K562 (cell line): ENCODE measurements around the gene OR10A3. TPM values are rescaled to one million over a fixed set of nuclear protein-coding genes. Genes with fewer than 3 reads are reported as not detected.

Experiments
- ARID1B ChIP-seq: fragments of 450-650 bp; IDR thresholded peaks from 2 replicates; pipeline ENCODE4 v1.6.1; 2016; ENCODE audit warnings: antibody characterized with exemption, mild to moderate bottlenecking, inconsistent platforms
- MBD1 ChIP-seq: fragments of 250-450 bp; sonication (Bioruptor Pico); IDR thresholded peaks from 2 replicates; pipeline ENCODE4 v1.8.0; 2022; ENCODE audit warnings: inconsistent platforms
- RFX5 ChIP-seq: IDR thresholded peaks from 2 replicates; pipeline ENCODE4 v1.6.1; 2011; ENCODE audit warnings: low read depth, mild to moderate bottlenecking, improper control_type of control experiment, low read length
- TCF7L2 ChIP-seq: fragments of 150-350 bp; IDR thresholded peaks from 2 replicates; pipeline ENCODE4 v1.6.1; 2016; ENCODE audit warnings: low read depth, mild to moderate bottlenecking, low read length, moderate library complexity
- UBTF ChIP-seq, 2 experiments: IDR thresholded peaks; 2 replicates each; pipeline ENCODE4 v1.6.1; 2012; ENCODE audit warnings: improper control_type of control experiment in 2 of 2, low read depth in 2 of 2, low read length in 2 of 2, borderline replicate concordance in 1 of 2
- ZFP30 ChIP-seq: fragments of 250-450 bp; sonication (Bioruptor Pico); IDR thresholded peaks from 2 replicates; pipeline ENCODE4 v1.8.0; 2022; ENCODE audit warnings: moderate library complexity, mild to moderate bottlenecking, inconsistent platforms, borderline replicate concordance
- ZNF316 ChIP-seq: fragments of 450-650 bp; IDR thresholded peaks from 2 replicates; pipeline ENCODE4 v1.6.1; 2016
- ZNF707 ChIP-seq: fragments of 250-450 bp; sonication (Bioruptor Pico); conservative IDR thresholded peaks from 2 replicates; pipeline ENCODE4 v1.8.0; 2022; ENCODE audit warnings: inconsistent platforms, mild to moderate bottlenecking, moderate library complexity
- ZNF79 ChIP-seq: fragments of 250-450 bp; sonication (Bioruptor Pico); IDR thresholded peaks from 2 replicates; pipeline ENCODE4 v1.4.0; 2020; ENCODE audit warnings: low read depth, mild to moderate bottlenecking, moderate library complexity
- polyA plus RNA-seq, 8 experiments: library from polyadenylated mRNA; depleted of rRNA in 4 of 8; stranded (reverse) in 5 of 8; unstranded in 3 of 8; fragments of >200 nt; fragmentation: Nextera tagmentation in 2 of 8; fragmentation: Illumina TruSeq in 1 of 8; extraction: Ambion mirVana in 2 of 8; extraction: Trizol in 1 of 8; gene quantifications; 2 replicates each; pipeline versions ENCODE4 v1.2.1 to v1.2.3, GENCODE V29; 2011 to 2014; ENCODE audit warnings: inconsistent platforms in 1 of 8, missing spikeins in 1 of 8
- total RNA-seq, 7 experiments: library from RNA; depleted of rRNA in 6 of 7; stranded (reverse); fragments of >200 nt in 6 of 7; fragmentation: Illumina TruSeq in 2 of 7; extraction: Trizol in 2 of 7; gene quantifications; 2 replicates each; pipeline versions ENCODE4 v1.2.1 to v1.2.3, GENCODE V29; 2011 to 2021; ENCODE audit warnings: low replicate concordance in 1 of 7
- TF ChIP-seq, protein P1 (sequence below): fragments of 250-450 bp; sonication (Bioruptor Pico); IDR thresholded peaks from 2 replicates; pipeline ENCODE4 v1.5.0; 2020; ENCODE audit warnings: mild to moderate bottlenecking, borderline replicate concordance

The OR10A3 gene
- total and polyA plus RNA-seq, 9 of the 15 experiments (the other 6 are each of a cell fraction or from before 2014, with no cell fraction given), result not detected

DNA sequence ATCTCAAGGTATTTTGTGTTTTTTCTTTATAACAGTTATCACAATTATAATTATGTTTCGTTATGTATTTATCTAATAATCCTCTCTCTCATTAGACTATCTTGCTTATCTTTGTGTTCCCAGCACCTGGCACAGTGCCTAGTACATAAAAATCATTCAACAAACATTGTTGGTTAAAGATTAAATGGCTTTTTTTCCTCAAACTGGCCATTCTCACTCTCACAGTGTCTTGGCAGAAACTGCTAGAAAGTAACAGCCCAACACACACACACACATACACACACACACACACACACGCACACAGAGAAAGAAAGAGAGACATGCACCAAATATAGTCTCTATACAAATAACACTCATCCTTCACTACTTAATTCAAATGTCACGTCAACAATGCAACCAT, 47.3 kb downstream of the OR10A3 start (continued):
- TF ChIP-seq UBTF (IDR thresholded peaks at IDR 0.05; ENCODE audit: borderline replicate concordance in 1 of 2, low read depth in 2 of 2, low read length in 2 of 2), result no peak
- TF ChIP-seq TCF7L2, result no peak
- TF ChIP-seq, protein P1, sequence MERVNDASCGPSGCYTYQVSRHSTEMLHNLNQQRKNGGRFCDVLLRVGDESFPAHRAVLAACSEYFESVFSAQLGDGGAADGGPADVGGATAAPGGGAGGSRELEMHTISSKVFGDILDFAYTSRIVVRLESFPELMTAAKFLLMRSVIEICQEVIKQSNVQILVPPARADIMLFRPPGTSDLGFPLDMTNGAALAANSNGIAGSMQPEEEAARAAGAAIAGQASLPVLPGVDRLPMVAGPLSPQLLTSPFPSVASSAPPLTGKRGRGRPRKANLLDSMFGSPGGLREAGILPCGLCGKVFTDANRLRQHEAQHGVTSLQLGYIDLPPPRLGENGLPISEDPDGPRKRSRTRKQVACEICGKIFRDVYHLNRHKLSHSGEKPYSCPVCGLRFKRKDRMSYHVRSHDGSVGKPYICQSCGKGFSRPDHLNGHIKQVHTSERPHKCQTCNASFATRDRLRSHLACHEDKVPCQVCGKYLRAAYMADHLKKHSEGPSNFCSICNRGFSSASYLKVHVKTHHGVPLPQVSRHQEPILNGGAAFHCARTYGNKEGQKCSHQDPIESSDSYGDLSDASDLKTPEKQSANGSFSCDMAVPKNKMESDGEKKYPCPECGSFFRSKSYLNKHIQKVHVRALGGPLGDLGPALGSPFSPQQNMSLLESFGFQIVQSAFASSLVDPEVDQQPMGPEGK (CRISPR knock-in tag), result no peak
- TF ChIP-seq MBD1 (CRISPR knock-in tag), result no peak
- no peak for TF ChIP-seq ZNF316
- no peak for TF ChIP-seq ZNF707 (CRISPR knock-in tag)
- no peak for TF ChIP-seq RFX5
- no peak for TF ChIP-seq ARID1B
- no peak for TF ChIP-seq ZFP30 (CRISPR knock-in tag)
- no peak for TF ChIP-seq ZNF79 (CRISPR knock-in tag)
